Vagina (tissue), 2 donors: Measurements from ENCODE around the gene C10orf95. TPM values are rescaled to one million over a fixed set of nuclear protein-coding genes. Genes with fewer than 3 reads are reported as not detected.
A peak's percentile ranks its signal among the peaks of the same experiment; 100 is the strongest.

Source experiments
- DNase-seq, 2 donors: peaks; one replicate each; pipeline ENCODE4 v3.0.0-alpha.2; 2017; ENCODE audit errors: extremely low spot score in 2 of 2
- H3K27ac ChIP-seq: fragments of 200-600 bp; sonication (generic); one replicate; pipeline ENCODE4 v1.5.1; 2019
- H3K27me3 ChIP-seq: fragments of 200-600 bp; sonication (generic); one replicate; pipeline ENCODE4 v1.5.1; 2019
- H3K36me3 ChIP-seq, 2 donors: fragments of 200-600 bp; sonication (generic); one replicate each; pipeline ENCODE4 v1.5.1; 2017 to 2019
- H3K4me1 ChIP-seq: fragments of 200-600 bp; sonication (generic); one replicate; pipeline ENCODE4 v1.5.1; 2019
- H3K4me3 ChIP-seq, 2 donors: fragments of 200-600 bp; sonication (generic); 1 replicate in 1 of 2; 2 replicates in 1 of 2; pipeline ENCODE4 v1.5.1; 2016 to 2019
- H3K9me3 ChIP-seq: fragments of 200-600 bp; sonication (generic); one replicate; pipeline ENCODE4 v1.5.1; 2019
- POLR2A ChIP-seq, 2 donors: fragments of 450-650 bp; IDR thresholded peaks; one replicate each; pipeline ENCODE4 v1.6.1; 2017; ENCODE audit warnings: antibody characterized with exemption in 2 of 2, mild to moderate bottlenecking in 2 of 2, moderate library complexity in 2 of 2
- POLR2AphosphoS5 ChIP-seq, 2 donors: sonication (generic); formaldehyde crosslinking; IDR thresholded peaks; one replicate each; pipeline ENCODE4 v1.9.0; 2017; ENCODE audit warnings: antibody characterized with exemption in 2 of 2, mild to moderate bottlenecking in 2 of 2, low read depth in 1 of 2; ENCODE audit not compliant: insufficient read depth in 1 of 2
- intact Hi-C: fragments of 100-400 bp; cut with DNase I; formaldehyde crosslinking; loops from one replicate; pipeline ENCODE4 v1.15.1; 2023
- total RNA-seq: library from RNA; depleted of rRNA; stranded (reverse); fragments of >200 nt; gene quantifications from one replicate; pipeline ENCODE4 v1.2.3, GENCODE V29; 2016
- TF ChIP-seq, protein P1 (sequence below), 3 experiments: fragments of 450-650 bp in 2 of 3; fragments of 200-600 bp in 1 of 3; sonication (generic) in 1 of 3; IDR thresholded peaks; one replicate each; pipeline ENCODE4 v1.5.1; 2017 to 2019; ENCODE audit warnings: antibody characterized with exemption in 3 of 3, mild to moderate bottlenecking in 2 of 3, moderate library complexity in 2 of 3

Gene C10orf95
- total RNA-seq, 1 donor from 2014 or later: not detected

- no peak overlapping the region for H3K27ac ChIP-seq
- no peaks in the 10 kb centered on the region for H3K9me3 ChIP-seq
- no peak for DNase-seq
- peaks cover 20% of the 10 kb centered on the region for H3K4me1 ChIP-seq
- H3K36me3 ChIP-seq: no peaks in the 10 kb centered on the region
- TF ChIP-seq, protein P1, sequence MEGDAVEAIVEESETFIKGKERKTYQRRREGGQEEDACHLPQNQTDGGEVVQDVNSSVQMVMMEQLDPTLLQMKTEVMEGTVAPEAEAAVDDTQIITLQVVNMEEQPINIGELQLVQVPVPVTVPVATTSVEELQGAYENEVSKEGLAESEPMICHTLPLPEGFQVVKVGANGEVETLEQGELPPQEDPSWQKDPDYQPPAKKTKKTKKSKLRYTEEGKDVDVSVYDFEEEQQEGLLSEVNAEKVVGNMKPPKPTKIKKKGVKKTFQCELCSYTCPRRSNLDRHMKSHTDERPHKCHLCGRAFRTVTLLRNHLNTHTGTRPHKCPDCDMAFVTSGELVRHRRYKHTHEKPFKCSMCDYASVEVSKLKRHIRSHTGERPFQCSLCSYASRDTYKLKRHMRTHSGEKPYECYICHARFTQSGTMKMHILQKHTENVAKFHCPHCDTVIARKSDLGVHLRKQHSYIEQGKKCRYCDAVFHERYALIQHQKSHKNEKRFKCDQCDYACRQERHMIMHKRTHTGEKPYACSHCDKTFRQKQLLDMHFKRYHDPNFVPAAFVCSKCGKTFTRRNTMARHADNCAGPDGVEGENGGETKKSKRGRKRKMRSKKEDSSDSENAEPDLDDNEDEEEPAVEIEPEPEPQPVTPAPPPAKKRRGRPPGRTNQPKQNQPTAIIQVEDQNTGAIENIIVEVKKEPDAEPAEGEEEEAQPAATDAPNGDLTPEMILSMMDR (IDR thresholded peaks at IDR 0.05): no peak
- TF ChIP-seq POLR2AphosphoS5 (IDR thresholded peaks at IDR 0.05; ENCODE audit: insufficient read depth in 1 of 2, low read depth in 1 of 2) (no peak), POLR2A (IDR thresholded peaks at IDR 0.05) (no peak)
- H3K27me3 ChIP-seq: no peaks in the 10 kb centered on the region
- intact Hi-C loops: no loop called here
- no peak overlapping the region for H3K4me3 ChIP-seq
These were observed 25.9 kb downstream of the C10orf95 start for GRCh38 chr10:102425444-102425843.

- no peak for DNase-seq
- Histone ChIP-seq H3K36me3 (no peaks in the 10 kb centered on the region), H3K27me3 (no peaks in the 10 kb centered on the region), H3K4me3 (no peak overlapping the region), H3K27ac (no peak overlapping the region), H3K4me1 (peaks cover 24% of the 10 kb centered on the region), H3K9me3 (no peaks in the 10 kb centered on the region)
- no peak for TF ChIP-seq POLR2AphosphoS5 (IDR thresholded peaks at IDR 0.05; ENCODE audit: insufficient read depth in 1 of 2, low read depth in 1 of 2)
- TF ChIP-seq POLR2A (IDR thresholded peaks at IDR 0.05): no peak
- TF ChIP-seq, protein P1 (IDR thresholded peaks at IDR 0.05): no peak
- intact Hi-C loops: no loop called here
These were observed 26.4 kb downstream of the C10orf95 start for GRCh38 chr10:102424916-102425315.

- no peak overlapping the region for H3K27ac ChIP-seq
- intact Hi-C loops: no loop called here
- no peak for DNase-seq
These were observed 27.2 kb downstream of the C10orf95 start for GRCh38 chr10:102424145-102424544.

GRCh38 chr10:102423372-102423968, 27.9 kb downstream of the C10orf95 start:
- H3K4me1 ChIP-seq: peaks cover 39% of the 10 kb centered on the region
- no peaks in the 10 kb centered on the region for H3K36me3 ChIP-seq
- H3K9me3 ChIP-seq: no peaks in the 10 kb centered on the region
- intact Hi-C loops: no loop called here
- no peak overlapping the region for H3K4me3 ChIP-seq
- TF ChIP-seq POLR2AphosphoS5 (IDR thresholded peaks at IDR 0.05; ENCODE audit: insufficient read depth in 1 of 2, low read depth in 1 of 2): no peak
- TF ChIP-seq POLR2A (IDR thresholded peaks at IDR 0.05): no peak
- TF ChIP-seq, protein P1 (IDR thresholded peaks at IDR 0.05): no peak
- no peak overlapping the region for H3K27ac ChIP-seq
- no peak for DNase-seq
- no peaks in the 10 kb centered on the region for H3K27me3 ChIP-seq

More at GRCh38 chr10:102424145-102424544, 27.2 kb downstream of the C10orf95 start:
- H3K36me3 ChIP-seq: no peaks in the 10 kb centered on the region
- no peaks in the 10 kb centered on the region for H3K27me3 ChIP-seq
- peaks cover 32% of the 10 kb centered on the region for H3K4me1 ChIP-seq
- TF ChIP-seq, protein P1 (IDR thresholded peaks at IDR 0.05): no peak
- H3K9me3 ChIP-seq: no peaks in the 10 kb centered on the region
- no peak overlapping the region for H3K4me3 ChIP-seq

GRCh38 chr10:102422545-102423129, 28.7 kb downstream of the C10orf95 start:
- intact Hi-C loops: no loop called here
- Histone ChIP-seq H3K9me3 (no peaks in the 10 kb centered on the region), H3K27ac (peak overlapping the region; percentile 73), H3K4me3 (peak overlapping the region; percentile 59 to 93), H3K36me3 (no peaks in the 10 kb centered on the region), H3K27me3 (no peaks in the 10 kb centered on the region), H3K4me1 (peaks cover 39% of the 10 kb centered on the region)
- TF ChIP-seq, protein P1 (IDR thresholded peaks at IDR 0.05): peak; percentile 27 to 65 (median 57)
- TF ChIP-seq POLR2AphosphoS5 (IDR thresholded peaks at IDR 0.05; ENCODE audit: insufficient read depth in 1 of 2, low read depth in 1 of 2): peak; percentile 33 to 56
- TF ChIP-seq POLR2A (IDR thresholded peaks at IDR 0.05): no peak
- no peak for DNase-seq
